ENCODE data around the gene MYF5. TPM values are rescaled to one million over a fixed set of nuclear protein-coding genes. Genes with fewer than 3 reads are reported as not detected.

MYF5 gene
- polyA plus RNA-seq, 1 of the 3 experiments (the other 2 are of a cell fraction): not detected

DNA sequence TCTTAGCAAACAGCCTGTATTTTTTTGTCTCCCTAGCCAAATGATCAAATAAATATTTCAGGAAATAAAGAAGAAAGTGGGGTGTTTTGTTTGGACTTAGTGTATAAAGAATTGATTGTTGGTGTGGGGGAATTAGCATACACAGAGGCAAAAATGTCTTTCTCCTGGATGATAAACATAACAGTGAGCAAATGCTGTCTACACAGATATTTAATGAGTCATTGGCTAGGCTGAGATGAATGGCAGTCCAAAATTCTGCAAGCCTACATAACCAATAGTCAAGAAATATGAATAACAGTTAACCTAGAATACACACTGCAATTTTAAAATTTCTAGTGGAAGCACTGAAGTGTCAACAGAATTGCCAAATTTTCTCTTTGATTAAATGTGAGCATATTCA lies 35.8 kb downstream of the MYF5 start:
- Histone ChIP-seq H3K9me2 (no peaks in the 10 kb centered on the region), H3K9ac (no peak overlapping the region), H3K79me2 (ENCODE audit: insufficient read depth) (no peaks in the 10 kb centered on the region), H3K4me2 (no peak overlapping the region), H3K27me3 (ENCODE audit: insufficient read depth) (peaks cover 8% of the 10 kb centered on the region; the same call in 1 of the 2 replicates), H3K36me3 (replicated peaks in 1 of 2; ENCODE audit: control insufficient read depth in 1 of 2, insufficient read depth in 2 of 2, low read length in 1 of 2) (no peaks in the 10 kb centered on the region), H3K4me3 (ENCODE audit: low read depth in 2 of 2, low read length in 1 of 2) (no peak overlapping the region), H2AFZ (ENCODE audit: low read depth) (no peak overlapping the region), H3F3A (replicated peaks; ENCODE audit: insufficient read depth) (no peaks in the 10 kb centered on the region), H3K27ac (ENCODE audit: low read depth in 2 of 2, low read length in 1 of 2) (no peak overlapping the region), H3K4me1 (ENCODE audit: control insufficient read depth in 1 of 2, insufficient read depth in 2 of 2, low read depth in 1 of 2, low read length in 1 of 2) (no peaks in the 10 kb centered on the region), H3K9me3 (no peaks in the 10 kb centered on the region), H4K20me1 (ENCODE audit: insufficient read depth) (no peaks in the 10 kb centered on the region)
- DNase-seq: no peak
- TF ChIP-seq GATA2 (CRISPR knock-in tag; IDR thresholded peaks at IDR 0.05): no peak
- CTCF ChIA-PET: no interaction called here
- POLR2A ChIA-PET: no interaction called here

DNA sequence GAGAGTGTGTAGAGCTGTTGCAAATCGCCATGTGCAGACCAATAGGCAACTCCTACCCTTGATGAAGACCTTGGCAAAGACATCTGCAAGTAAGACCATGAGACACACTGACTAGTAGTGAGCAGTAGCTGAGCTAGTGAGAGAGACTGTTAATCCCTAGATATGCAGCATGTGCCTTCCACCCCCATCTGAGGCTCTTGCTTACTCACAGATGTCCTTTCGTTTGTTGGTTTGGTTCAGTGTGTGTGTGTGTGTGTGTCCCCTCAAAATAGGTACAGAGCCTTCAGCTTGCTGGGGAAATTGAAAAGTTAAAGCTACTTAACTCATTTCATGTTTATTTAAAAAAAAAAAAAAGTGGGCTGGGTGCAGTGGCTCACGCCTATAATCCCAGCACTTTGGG lies 37.6 kb downstream of the MYF5 start:
- CTCF ChIA-PET: interaction anchor here (0.9 kb wide), 1 partner anchor 9 kb away, joined by 4 read pairs; no protein-coding TSS in a partner anchor
- Histone ChIP-seq H3K27me3 (ENCODE audit: insufficient read depth) (no peaks in the 10 kb centered on the region), H3K27ac (ENCODE audit: low read depth in 2 of 2, low read length in 1 of 2) (no peak overlapping the region), H3K9me2 (no peaks in the 10 kb centered on the region), H3K36me3 (replicated peaks in 1 of 2; ENCODE audit: control insufficient read depth in 1 of 2, insufficient read depth in 2 of 2, low read length in 1 of 2) (no peaks in the 10 kb centered on the region), H3K4me2 (no peak overlapping the region), H2AFZ (ENCODE audit: low read depth) (no peak overlapping the region), H3F3A (replicated peaks; ENCODE audit: insufficient read depth) (no peaks in the 10 kb centered on the region), H3K4me3 (ENCODE audit: low read depth in 2 of 2, low read length in 1 of 2) (no peak overlapping the region), H3K79me2 (ENCODE audit: insufficient read depth) (no peaks in the 10 kb centered on the region), H3K9me3 (no peaks in the 10 kb centered on the region), H3K4me1 (ENCODE audit: control insufficient read depth in 1 of 2, insufficient read depth in 2 of 2, low read depth in 1 of 2, low read length in 1 of 2) (no peaks in the 10 kb centered on the region), H4K20me1 (ENCODE audit: insufficient read depth) (no peaks in the 10 kb centered on the region), H3K9ac (no peak overlapping the region)
- 6% methylated on average over 3 of the region's 3 CpGs for WGBS (ENCODE audit: low lambda C conversion rate)
- no peak for DNase-seq
- TF ChIP-seq, protein P1, sequence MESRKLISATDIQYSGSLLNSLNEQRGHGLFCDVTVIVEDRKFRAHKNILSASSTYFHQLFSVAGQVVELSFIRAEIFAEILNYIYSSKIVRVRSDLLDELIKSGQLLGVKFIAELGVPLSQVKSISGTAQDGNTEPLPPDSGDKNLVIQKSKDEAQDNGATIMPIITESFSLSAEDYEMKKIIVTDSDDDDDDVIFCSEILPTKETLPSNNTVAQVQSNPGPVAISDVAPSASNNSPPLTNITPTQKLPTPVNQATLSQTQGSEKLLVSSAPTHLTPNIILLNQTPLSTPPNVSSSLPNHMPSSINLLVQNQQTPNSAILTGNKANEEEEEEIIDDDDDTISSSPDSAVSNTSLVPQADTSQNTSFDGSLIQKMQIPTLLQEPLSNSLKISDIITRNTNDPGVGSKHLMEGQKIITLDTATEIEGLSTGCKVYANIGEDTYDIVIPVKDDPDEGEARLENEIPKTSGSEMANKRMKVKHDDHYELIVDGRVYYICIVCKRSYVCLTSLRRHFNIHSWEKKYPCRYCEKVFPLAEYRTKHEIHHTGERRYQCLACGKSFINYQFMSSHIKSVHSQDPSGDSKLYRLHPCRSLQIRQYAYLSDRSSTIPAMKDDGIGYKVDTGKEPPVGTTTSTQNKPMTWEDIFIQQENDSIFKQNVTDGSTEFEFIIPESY (IDR thresholded peaks at IDR 0.05; ENCODE audit: borderline replicate concordance, low read depth): no peak
- TF ChIP-seq SMC3 (IDR thresholded peaks at IDR 0.05; ENCODE audit: low read depth, low read length) (no peak), FOXJ3 (CRISPR knock-in tag; IDR thresholded peaks at IDR 0.05) (no peak), GATA2 (CRISPR knock-in tag; IDR thresholded peaks at IDR 0.05) (no peak), TEAD4 (IDR thresholded peaks at IDR 0.05; ENCODE audit: borderline replicate concordance, insufficient read depth) (no peak), RAD21 (IDR thresholded peaks at IDR 0.05; ENCODE audit: low read length) (no peak), TAF1 (IDR thresholded peaks at IDR 0.05; ENCODE audit: borderline replicate concordance, low read depth, low read length) (no peak), NRF1 (IDR thresholded peaks at IDR 0.05; ENCODE audit: low read depth, low read length) (no peak), CHD2 (IDR thresholded peaks at IDR 0.05; ENCODE audit: low read length, partially characterized antibody) (no peak), YY1 (IDR thresholded peaks at IDR 0.05; ENCODE audit: low read depth) (no peak), EP300 (IDR thresholded peaks at IDR 0.05; ENCODE audit: borderline replicate concordance in 1 of 2, low read depth in 1 of 2, low read length in 1 of 2) (no peak), RFX5 (IDR thresholded peaks at IDR 0.05; ENCODE audit: low read length) (no peak), SIN3A (IDR thresholded peaks at IDR 0.05; ENCODE audit: borderline replicate concordance, low read depth, low read length) (no peak), POLR2AphosphoS5 (IDR thresholded peaks at IDR 0.05; ENCODE audit: low read depth, low read length) (no peak), ELF1 (IDR thresholded peaks at IDR 0.05) (no peak)
- TF ChIP-seq, protein P2, sequence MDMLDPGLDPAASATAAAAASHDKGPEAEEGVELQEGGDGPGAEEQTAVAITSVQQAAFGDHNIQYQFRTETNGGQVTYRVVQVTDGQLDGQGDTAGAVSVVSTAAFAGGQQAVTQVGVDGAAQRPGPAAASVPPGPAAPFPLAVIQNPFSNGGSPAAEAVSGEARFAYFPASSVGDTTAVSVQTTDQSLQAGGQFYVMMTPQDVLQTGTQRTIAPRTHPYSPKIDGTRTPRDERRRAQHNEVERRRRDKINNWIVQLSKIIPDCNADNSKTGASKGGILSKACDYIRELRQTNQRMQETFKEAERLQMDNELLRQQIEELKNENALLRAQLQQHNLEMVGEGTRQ (IDR thresholded peaks at IDR 0.05; ENCODE audit: borderline replicate concordance, low read depth, low read length): no peak
- TF ChIP-seq, protein P3, sequence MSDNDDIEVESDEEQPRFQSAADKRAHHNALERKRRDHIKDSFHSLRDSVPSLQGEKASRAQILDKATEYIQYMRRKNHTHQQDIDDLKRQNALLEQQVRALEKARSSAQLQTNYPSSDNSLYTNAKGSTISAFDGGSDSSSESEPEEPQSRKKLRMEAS (IDR thresholded peaks at IDR 0.05; ENCODE audit: low read depth): no peak
- TF ChIP-seq, protein P4, sequence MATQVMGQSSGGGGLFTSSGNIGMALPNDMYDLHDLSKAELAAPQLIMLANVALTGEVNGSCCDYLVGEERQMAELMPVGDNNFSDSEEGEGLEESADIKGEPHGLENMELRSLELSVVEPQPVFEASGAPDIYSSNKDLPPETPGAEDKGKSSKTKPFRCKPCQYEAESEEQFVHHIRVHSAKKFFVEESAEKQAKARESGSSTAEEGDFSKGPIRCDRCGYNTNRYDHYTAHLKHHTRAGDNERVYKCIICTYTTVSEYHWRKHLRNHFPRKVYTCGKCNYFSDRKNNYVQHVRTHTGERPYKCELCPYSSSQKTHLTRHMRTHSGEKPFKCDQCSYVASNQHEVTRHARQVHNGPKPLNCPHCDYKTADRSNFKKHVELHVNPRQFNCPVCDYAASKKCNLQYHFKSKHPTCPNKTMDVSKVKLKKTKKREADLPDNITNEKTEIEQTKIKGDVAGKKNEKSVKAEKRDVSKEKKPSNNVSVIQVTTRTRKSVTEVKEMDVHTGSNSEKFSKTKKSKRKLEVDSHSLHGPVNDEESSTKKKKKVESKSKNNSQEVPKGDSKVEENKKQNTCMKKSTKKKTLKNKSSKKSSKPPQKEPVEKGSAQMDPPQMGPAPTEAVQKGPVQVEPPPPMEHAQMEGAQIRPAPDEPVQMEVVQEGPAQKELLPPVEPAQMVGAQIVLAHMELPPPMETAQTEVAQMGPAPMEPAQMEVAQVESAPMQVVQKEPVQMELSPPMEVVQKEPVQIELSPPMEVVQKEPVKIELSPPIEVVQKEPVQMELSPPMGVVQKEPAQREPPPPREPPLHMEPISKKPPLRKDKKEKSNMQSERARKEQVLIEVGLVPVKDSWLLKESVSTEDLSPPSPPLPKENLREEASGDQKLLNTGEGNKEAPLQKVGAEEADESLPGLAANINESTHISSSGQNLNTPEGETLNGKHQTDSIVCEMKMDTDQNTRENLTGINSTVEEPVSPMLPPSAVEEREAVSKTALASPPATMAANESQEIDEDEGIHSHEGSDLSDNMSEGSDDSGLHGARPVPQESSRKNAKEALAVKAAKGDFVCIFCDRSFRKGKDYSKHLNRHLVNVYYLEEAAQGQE (IDR thresholded peaks at IDR 0.05; ENCODE audit: low read depth, low read length): no peak
- POLR2A ChIA-PET: no interaction called here
